Measurements from ENCODE around the gene ZCCHC3. TPM values are rescaled to one million over a fixed set of nuclear protein-coding genes. Genes with fewer than 3 reads are reported as not detected.

ZCCHC3 gene
- total RNA-seq, 1 donor from 2014 or later: 40.0 TPM

GRCh38 chr20:305745-306144, 8.4 kb downstream of the ZCCHC3 start:
- DNase-seq (ENCODE audit: low spot score): no peak
- H3K27ac Mint-ChIP-seq (ENCODE audit: unreplicated experiment): no peak overlapping the region
- H3K9me3 Mint-ChIP-seq (ENCODE audit: unreplicated experiment): no peaks in the 10 kb centered on the region
- no peak overlapping the region for H3K4me3 Mint-ChIP-seq (ENCODE audit: unreplicated experiment)
- H3K27me3 Mint-ChIP-seq (ENCODE audit: unreplicated experiment): peaks cover 8% of the 10 kb centered on the region
- TF ChIP-seq CTCF (IDR thresholded peaks at IDR 0.05; ENCODE audit: unreplicated experiment): no peak
- peaks cover 44% of the 10 kb centered on the region for H3K4me1 Mint-ChIP-seq (ENCODE audit: unreplicated experiment)
- peaks cover 4% of the 10 kb centered on the region for H3K36me3 Mint-ChIP-seq (ENCODE audit: low read depth, unreplicated experiment)

GRCh38 chr20:308427-309038, 11.2 kb downstream of the ZCCHC3 start:
- Mint-ChIP-seq H3K9me3 (ENCODE audit: unreplicated experiment) (no peaks in the 10 kb centered on the region), H3K4me3 (ENCODE audit: unreplicated experiment) (no peak overlapping the region), H3K36me3 (ENCODE audit: low read depth, unreplicated experiment) (peaks cover 4% of the 10 kb centered on the region), H3K27ac (ENCODE audit: unreplicated experiment) (peak overlapping the region; percentile 100), H3K4me1 (ENCODE audit: unreplicated experiment) (peaks cover 25% of the 10 kb centered on the region), H3K27me3 (ENCODE audit: unreplicated experiment) (peaks cover 7% of the 10 kb centered on the region)
- DNase-seq (ENCODE audit: low spot score): no peak
- TF ChIP-seq CTCF (IDR thresholded peaks at IDR 0.05; ENCODE audit: unreplicated experiment): no peak

- no peaks in the 10 kb centered on the region for H3K9me3 Mint-ChIP-seq (ENCODE audit: unreplicated experiment)
- DNase-seq (ENCODE audit: low spot score): no peak
- peaks cover 24% of the 10 kb centered on the region for H3K4me1 Mint-ChIP-seq (ENCODE audit: unreplicated experiment)
- peak overlapping the region; percentile 100 for H3K27ac Mint-ChIP-seq (ENCODE audit: unreplicated experiment)
- TF ChIP-seq CTCF (IDR thresholded peaks at IDR 0.05; ENCODE audit: unreplicated experiment): no peak
- H3K36me3 Mint-ChIP-seq (ENCODE audit: low read depth, unreplicated experiment): peaks cover 4% of the 10 kb centered on the region
- peak overlapping the region; percentile 88 for H3K4me3 Mint-ChIP-seq (ENCODE audit: unreplicated experiment)
- peaks cover 7% of the 10 kb centered on the region for H3K27me3 Mint-ChIP-seq (ENCODE audit: unreplicated experiment)
Observed at GRCh38 chr20:309306-309840, 12.0 kb downstream of the ZCCHC3 start.

- Mint-ChIP-seq H3K4me1 (ENCODE audit: unreplicated experiment) (peaks cover 24% of the 10 kb centered on the region), H3K4me3 (ENCODE audit: unreplicated experiment) (peak overlapping the region; percentile 88), H3K27me3 (ENCODE audit: unreplicated experiment) (peaks cover 7% of the 10 kb centered on the region), H3K36me3 (ENCODE audit: low read depth, unreplicated experiment) (peaks cover 4% of the 10 kb centered on the region), H3K27ac (ENCODE audit: unreplicated experiment) (peak overlapping the region; percentile 100), H3K9me3 (ENCODE audit: unreplicated experiment) (no peaks in the 10 kb centered on the region)
- DNase-seq (ENCODE audit: low spot score): peak; percentile 96
- TF ChIP-seq CTCF (IDR thresholded peaks at IDR 0.05; ENCODE audit: unreplicated experiment): no peak
Observed at GRCh38 chr20:309841-310644, 12.7 kb downstream of the ZCCHC3 start.

- no peak for TF ChIP-seq CTCF (IDR thresholded peaks at IDR 0.05; ENCODE audit: unreplicated experiment)
- H3K4me1 Mint-ChIP-seq (ENCODE audit: unreplicated experiment): peaks cover 24% of the 10 kb centered on the region
- no peaks in the 10 kb centered on the region for H3K9me3 Mint-ChIP-seq (ENCODE audit: unreplicated experiment)
- H3K4me3 Mint-ChIP-seq (ENCODE audit: unreplicated experiment): peak overlapping the region; percentile 88
- peaks cover 7% of the 10 kb centered on the region for H3K27me3 Mint-ChIP-seq (ENCODE audit: unreplicated experiment)
- H3K36me3 Mint-ChIP-seq (ENCODE audit: low read depth, unreplicated experiment): peaks cover 4% of the 10 kb centered on the region
- peak overlapping the region; percentile 100 for H3K27ac Mint-ChIP-seq (ENCODE audit: unreplicated experiment)
- no peak for DNase-seq (ENCODE audit: low spot score)
Observed at GRCh38 chr20:310645-311044, 13.3 kb downstream of the ZCCHC3 start.

Data from endothelial cell (in vitro differentiated cells).